ENCODE data around the gene FAM193B.

FAM193B gene

GRCh38 chr5:177552839-177553455 lies 1.4 kb downstream of the FAM193B start:
- Histone ChIP-seq H3K27ac (no peak overlapping the region), H3K36me3 (replicated peaks) (peaks cover 3% of the 10 kb centered on the region), H3K27me3 (replicated peaks) (no peaks in the 10 kb centered on the region), H3K4me3 (ENCODE audit: low read depth, low read length) (peak overlapping the region; percentile 85)
- DNase-seq = no peak
- in situ Hi-C loops (cut with HindIII; ENCODE audit: low pct_ligation_motif_present, low sequenced_read_pairs) = no loop called here
- TF ChIP-seq, protein P1, sequence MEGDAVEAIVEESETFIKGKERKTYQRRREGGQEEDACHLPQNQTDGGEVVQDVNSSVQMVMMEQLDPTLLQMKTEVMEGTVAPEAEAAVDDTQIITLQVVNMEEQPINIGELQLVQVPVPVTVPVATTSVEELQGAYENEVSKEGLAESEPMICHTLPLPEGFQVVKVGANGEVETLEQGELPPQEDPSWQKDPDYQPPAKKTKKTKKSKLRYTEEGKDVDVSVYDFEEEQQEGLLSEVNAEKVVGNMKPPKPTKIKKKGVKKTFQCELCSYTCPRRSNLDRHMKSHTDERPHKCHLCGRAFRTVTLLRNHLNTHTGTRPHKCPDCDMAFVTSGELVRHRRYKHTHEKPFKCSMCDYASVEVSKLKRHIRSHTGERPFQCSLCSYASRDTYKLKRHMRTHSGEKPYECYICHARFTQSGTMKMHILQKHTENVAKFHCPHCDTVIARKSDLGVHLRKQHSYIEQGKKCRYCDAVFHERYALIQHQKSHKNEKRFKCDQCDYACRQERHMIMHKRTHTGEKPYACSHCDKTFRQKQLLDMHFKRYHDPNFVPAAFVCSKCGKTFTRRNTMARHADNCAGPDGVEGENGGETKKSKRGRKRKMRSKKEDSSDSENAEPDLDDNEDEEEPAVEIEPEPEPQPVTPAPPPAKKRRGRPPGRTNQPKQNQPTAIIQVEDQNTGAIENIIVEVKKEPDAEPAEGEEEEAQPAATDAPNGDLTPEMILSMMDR (IDR thresholded peaks at IDR 0.05; ENCODE audit: low read depth, low read length, missing control alignments) = peak; percentile 24

DNA sequence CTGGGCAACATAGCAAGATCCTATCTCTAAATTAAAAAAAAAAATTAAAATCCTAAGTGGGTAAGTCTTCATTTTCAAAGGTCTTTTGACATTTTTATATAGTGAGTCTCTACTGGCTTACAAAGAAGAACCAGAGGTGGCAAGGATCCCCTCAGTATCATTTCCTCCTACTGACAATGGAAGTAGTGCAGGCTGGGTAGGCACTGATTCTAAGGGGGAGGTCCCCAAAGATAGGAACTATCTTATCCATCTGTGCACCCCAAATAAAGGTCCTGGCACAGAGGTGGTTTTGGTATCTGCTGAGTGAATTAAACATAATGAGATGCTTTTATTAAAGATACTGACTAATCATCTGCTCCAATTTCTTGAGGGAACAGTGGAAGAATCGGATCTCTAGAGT lies 4.2 kb downstream of the FAM193B start:
- H3K4me3 ChIP-seq (ENCODE audit: low read depth, low read length) = no peak overlapping the region
- H3K27ac ChIP-seq = no peak overlapping the region
- in situ Hi-C loops (cut with HindIII; ENCODE audit: low pct_ligation_motif_present, low sequenced_read_pairs) = no loop called here
- no peaks in the 10 kb centered on the region for H3K27me3 ChIP-seq (replicated peaks)
- peaks cover 3% of the 10 kb centered on the region for H3K36me3 ChIP-seq (replicated peaks)
- TF ChIP-seq, protein P1 (IDR thresholded peaks at IDR 0.05; ENCODE audit: low read depth, low read length, missing control alignments) = no peak
- no peak for DNase-seq

GRCh38 chr5:177548495-177548894 lies 5.9 kb downstream of the FAM193B start:
- no peak overlapping the region for H3K27ac ChIP-seq
- in situ Hi-C loops (cut with HindIII; ENCODE audit: low pct_ligation_motif_present, low sequenced_read_pairs) = no loop called here
- H3K36me3 ChIP-seq (replicated peaks) = peaks cover 3% of the 10 kb centered on the region
- no peak overlapping the region for H3K4me3 ChIP-seq (ENCODE audit: low read depth, low read length)
- TF ChIP-seq, protein P1 (IDR thresholded peaks at IDR 0.05; ENCODE audit: low read depth, low read length, missing control alignments) = no peak
- DNase-seq = no peak
- no peaks in the 10 kb centered on the region for H3K27me3 ChIP-seq (replicated peaks)

DNA sequence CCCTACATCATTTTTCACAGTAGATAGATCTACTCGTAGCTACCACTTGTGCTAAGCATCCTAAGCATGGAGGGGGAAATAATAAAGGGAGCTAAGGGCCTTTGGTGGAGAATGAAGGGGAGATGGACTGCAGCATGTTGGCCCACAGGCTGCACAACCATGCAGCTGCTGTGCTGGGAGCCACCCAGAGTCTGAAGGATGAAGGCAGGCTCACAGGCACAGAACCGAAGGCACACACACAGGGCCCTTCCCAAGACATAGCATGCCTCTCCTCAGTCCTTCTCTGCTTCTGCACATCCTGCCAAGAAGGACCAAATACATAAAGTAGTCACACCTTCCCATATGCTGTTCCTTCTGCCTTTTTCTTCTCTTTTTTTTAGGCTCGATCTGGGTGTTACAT lies 6.6 kb downstream of the FAM193B start:
- TF ChIP-seq, protein P1 (IDR thresholded peaks at IDR 0.05; ENCODE audit: low read depth, low read length, missing control alignments) = no peak
- no peaks in the 10 kb centered on the region for H3K27me3 ChIP-seq (replicated peaks)
- H3K27ac ChIP-seq = no peak overlapping the region
- DNase-seq = no peak
- peaks cover 3% of the 10 kb centered on the region for H3K36me3 ChIP-seq (replicated peaks)
- in situ Hi-C loops (cut with HindIII; ENCODE audit: low pct_ligation_motif_present, low sequenced_read_pairs) = no loop called here
- H3K4me3 ChIP-seq (ENCODE audit: low read depth, low read length) = no peak overlapping the region

GRCh38 chr5:177546258-177546741 lies 8.1 kb downstream of the FAM193B start:
- Histone ChIP-seq H3K4me3 (ENCODE audit: low read depth, low read length) (no peak overlapping the region), H3K27me3 (replicated peaks) (no peaks in the 10 kb centered on the region), H3K27ac (peak overlapping the region; percentile 99), H3K36me3 (replicated peaks) (no peaks in the 10 kb centered on the region)
- TF ChIP-seq, protein P1 (IDR thresholded peaks at IDR 0.05; ENCODE audit: low read depth, low read length, missing control alignments) = no peak
- in situ Hi-C loops (cut with HindIII; ENCODE audit: low pct_ligation_motif_present, low sequenced_read_pairs) = no loop called here
- peak; percentile 94 for DNase-seq

Data from brain microvascular endothelial cell (primary cell).